Activated CD4-positive, alpha-beta T cell treated with anti-CD3 and anti-CD28 coated beads, Interleukin-10, Interleukin-2, amounts not matched to agents 100 ng/mL and 50 ng/mL, durations not matched to agents 16 hours and 8 hours (primary cell): ENCODE data around the gene PCSK2.

ENCODE experiments used
- DNase-seq: peaks from one replicate; pipeline ENCODE4 v3.0.0-alpha.2; 2020

Gene PCSK2

GRCh38 chr20:17490501-17490900 is 263.7 kb downstream of the PCSK2 start:
- DNase-seq = no peak

- no peak for DNase-seq
These were observed 264.2 kb downstream of the PCSK2 start for GRCh38 chr20:17491041-17491440.

- no peak for DNase-seq
These were observed 264.6 kb downstream of the PCSK2 start for GRCh38 chr20:17491488-17491887.

GRCh38 chr20:17493173-17493572 is 266.3 kb downstream of the PCSK2 start:
- DNase-seq = no peak

GRCh38 chr20:17494201-17494600 is 267.4 kb downstream of the PCSK2 start:
- no peak for DNase-seq

- no peak for DNase-seq
These were observed 269.0 kb downstream of the PCSK2 start for GRCh38 chr20:17495826-17496225.

GRCh38 chr20:17497821-17498580 is 271.2 kb downstream of the PCSK2 start:
- DNase-seq = no peak

- no peak for DNase-seq
These were observed 271.8 kb downstream of the PCSK2 start for GRCh38 chr20:17498641-17499040.

GRCh38 chr20:17499041-17499440 is 272.2 kb downstream of the PCSK2 start:
- DNase-seq = no peak

GRCh38 chr20:17500271-17500670 is 273.4 kb downstream of the PCSK2 start:
- no peak for DNase-seq

GRCh38 chr20:17500826-17501225 is 274.0 kb downstream of the PCSK2 start:
- DNase-seq = no peak

- no peak for DNase-seq
These were observed 274.9 kb downstream of the PCSK2 start for GRCh38 chr20:17501701-17502100.

GRCh38 chr20:17502105-17502504 is 275.3 kb downstream of the PCSK2 start:
- DNase-seq = no peak

GRCh38 chr20:17503301-17504065 is 276.6 kb downstream of the PCSK2 start:
- DNase-seq = no peak

GRCh38 chr20:17504066-17504897 is 277.4 kb downstream of the PCSK2 start:
- DNase-seq = no peak

- peak; percentile 76 for DNase-seq
These were observed 278.2 kb downstream of the PCSK2 start for GRCh38 chr20:17504898-17505635.

GRCh38 chr20:17505636-17506517 is 279.0 kb downstream of the PCSK2 start:
- peak; percentile 49 for DNase-seq

- DNase-seq = peak; percentile 24
These were observed 280.2 kb downstream of the PCSK2 start for GRCh38 chr20:17507032-17507431.

- no peak for DNase-seq
These were observed 280.7 kb downstream of the PCSK2 start for GRCh38 chr20:17507531-17507930.

GRCh38 chr20:17508756-17509155 is 281.9 kb downstream of the PCSK2 start:
- DNase-seq = no peak

- DNase-seq = no peak
These were observed 283.7 kb downstream of the PCSK2 start for GRCh38 chr20:17510548-17510947.

- peak; percentile 40 for DNase-seq
These were observed 284.6 kb downstream of the PCSK2 start for GRCh38 chr20:17511401-17511800.
